Measurements from ENCODE around the gene SIVA1. TPM values are rescaled to one million over a fixed set of nuclear protein-coding genes. Genes with fewer than 3 reads are reported as not detected.

The SIVA1 gene
- total RNA-seq, 1 donor from 2014 or later = 47.9 TPM

- H3K9me3 Mint-ChIP-seq = no peaks in the 10 kb centered on the region
- peaks cover 9% of the 10 kb centered on the region for H3K27me3 Mint-ChIP-seq
- H3K36me3 Mint-ChIP-seq (ENCODE audit: low read depth) = no peaks in the 10 kb centered on the region
- TF ChIP-seq CTCF (IDR thresholded peaks at IDR 0.05) = no peak
- CTCF ChIA-PET = no interaction called here
- ATAC-seq (ENCODE audit: low read depth) = no peak
- intact Hi-C loops (cut with micrococcal nuclease) = no loop called here
- H3K4me3 Mint-ChIP-seq = no peak overlapping the region
- POLR2A ChIA-PET = no interaction called here
- no peak for DNase-seq
- no peak overlapping the region for H3K27ac Mint-ChIP-seq
- H3K4me1 Mint-ChIP-seq = no peaks in the 10 kb centered on the region
These were observed 13.1 kb upstream of the SIVA1 start for GRCh38 chr14:104739546-104740516.

GRCh38 chr14:104741108-104741802 lies 11.7 kb upstream of the SIVA1 start:
- Mint-ChIP-seq H3K27ac (no peak overlapping the region), H3K9me3 (no peaks in the 10 kb centered on the region), H3K4me3 (no peak overlapping the region), H3K27me3 (peaks cover 7% of the 10 kb centered on the region), H3K4me1 (peaks cover 5% of the 10 kb centered on the region), H3K36me3 (ENCODE audit: low read depth) (no peaks in the 10 kb centered on the region)
- intact Hi-C loops (cut with micrococcal nuclease) = no loop called here
- ChIA-PET CTCF (no interaction called here), POLR2A (no interaction called here)
- no peak for DNase-seq
- ATAC-seq (ENCODE audit: low read depth) = no peak
- TF ChIP-seq CTCF (IDR thresholded peaks at IDR 0.05) = no peak

- no peak for DNase-seq
- Mint-ChIP-seq H3K4me1 (peaks cover 5% of the 10 kb centered on the region), H3K4me3 (no peak overlapping the region), H3K9me3 (no peaks in the 10 kb centered on the region), H3K36me3 (ENCODE audit: low read depth) (no peaks in the 10 kb centered on the region), H3K27me3 (peaks cover 6% of the 10 kb centered on the region), H3K27ac (no peak overlapping the region)
- intact Hi-C loops (cut with micrococcal nuclease) = no loop called here
- ATAC-seq (ENCODE audit: low read depth) = no peak
- TF ChIP-seq CTCF (IDR thresholded peaks at IDR 0.05) = no peak
- ChIA-PET POLR2A (no interaction called here), CTCF (no interaction called here)
These were observed 11.1 kb upstream of the SIVA1 start for GRCh38 chr14:104741803-104742251.

- H3K27ac Mint-ChIP-seq = no peak overlapping the region
These were observed 10.1 kb upstream of the SIVA1 start for GRCh38 chr14:104742586-104743455.

More at GRCh38 chr14:104742586-104743455, 10.1 kb upstream of the SIVA1 start:
- Mint-ChIP-seq H3K9me3 (no peaks in the 10 kb centered on the region), H3K4me1 (peaks cover 5% of the 10 kb centered on the region), H3K36me3 (ENCODE audit: low read depth) (no peaks in the 10 kb centered on the region), H3K27me3 (peaks cover 6% of the 10 kb centered on the region), H3K4me3 (no peak overlapping the region)
- no peak for TF ChIP-seq CTCF (IDR thresholded peaks at IDR 0.05)
- intact Hi-C loops (cut with micrococcal nuclease) = no loop called here
- ATAC-seq (ENCODE audit: low read depth) (no peak), DNase-seq (no peak)
- ChIA-PET POLR2A (no interaction called here), CTCF (no interaction called here)
